Measurements from ENCODE around the gene EML6.
A peak's percentile ranks its signal among the peaks of the same experiment; 100 is the strongest.

EML6 gene

DNA sequence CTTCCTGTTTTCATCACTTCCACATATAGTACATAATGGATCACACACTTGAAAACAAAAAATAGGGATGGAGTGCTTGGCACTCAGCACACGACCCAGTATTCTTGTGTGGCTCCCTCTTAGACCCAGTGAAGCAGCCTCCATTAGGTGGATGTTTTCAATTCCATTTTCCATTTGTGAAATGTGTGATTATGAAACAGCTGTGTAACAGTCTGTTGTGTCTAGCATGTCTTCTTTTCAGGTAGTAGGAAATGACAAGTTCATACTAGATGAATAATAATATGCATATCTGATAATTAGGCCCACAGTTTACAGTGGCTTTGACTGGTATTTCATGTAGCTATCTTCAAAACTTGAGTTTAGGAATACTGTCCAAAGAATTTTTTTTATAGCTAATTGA is 35.5 kb downstream of the EML6 start:
- DNase-seq (ENCODE audit: low spot score): no peak

DNA sequence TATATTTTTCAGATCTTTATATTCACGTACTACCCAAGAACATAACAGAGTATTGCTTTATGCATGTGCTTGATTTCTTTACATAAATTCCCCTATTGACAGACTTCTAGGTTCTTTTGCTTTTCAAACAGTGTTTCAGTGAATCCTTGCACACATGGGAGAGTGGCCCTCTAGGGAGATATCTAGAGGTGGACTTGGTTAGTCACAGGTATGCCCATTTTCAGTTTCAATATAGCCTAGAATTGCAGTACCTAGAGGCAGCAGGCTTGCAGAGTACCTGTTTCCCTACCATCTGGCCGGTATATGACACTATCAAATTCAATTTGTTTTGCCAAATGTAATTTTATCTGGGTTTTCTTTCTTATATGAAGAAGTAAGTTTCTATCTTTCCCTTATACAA is 36.8 kb downstream of the EML6 start:
- DNase-seq (ENCODE audit: low spot score): no peak

DNA sequence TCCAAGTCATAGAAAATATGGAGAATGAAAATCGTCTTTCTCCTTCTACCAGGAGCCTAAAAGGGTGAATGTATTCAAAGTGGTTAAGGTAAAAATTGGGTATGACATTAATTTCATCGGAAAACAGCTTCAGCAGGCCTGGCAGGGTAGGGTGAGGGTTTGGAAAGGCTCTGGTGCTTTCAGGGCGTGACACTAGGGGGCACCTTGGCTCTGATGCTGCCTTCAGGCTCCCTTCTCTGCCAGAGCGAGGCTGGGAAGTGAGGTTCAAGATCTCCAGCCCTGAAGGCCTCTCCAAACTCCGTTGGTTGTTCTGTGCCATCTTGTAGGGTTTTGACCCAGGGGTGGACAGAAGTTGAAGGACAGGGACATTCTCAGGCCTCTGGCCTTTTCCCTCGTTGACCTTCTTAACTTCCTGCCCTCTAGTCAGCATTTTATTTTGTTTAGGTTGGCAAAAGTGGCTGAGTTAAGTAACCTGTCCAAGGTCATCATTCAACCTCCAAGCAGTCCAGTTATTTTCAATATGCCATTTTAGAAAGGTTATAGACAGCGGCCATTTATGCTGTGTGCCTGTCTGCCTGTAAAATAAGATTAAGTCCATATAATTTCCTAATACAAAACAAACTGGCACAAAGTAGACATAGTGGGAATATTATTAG is 40.3 kb downstream of the EML6 start:
- no peak for DNase-seq (ENCODE audit: low spot score)

DNA sequence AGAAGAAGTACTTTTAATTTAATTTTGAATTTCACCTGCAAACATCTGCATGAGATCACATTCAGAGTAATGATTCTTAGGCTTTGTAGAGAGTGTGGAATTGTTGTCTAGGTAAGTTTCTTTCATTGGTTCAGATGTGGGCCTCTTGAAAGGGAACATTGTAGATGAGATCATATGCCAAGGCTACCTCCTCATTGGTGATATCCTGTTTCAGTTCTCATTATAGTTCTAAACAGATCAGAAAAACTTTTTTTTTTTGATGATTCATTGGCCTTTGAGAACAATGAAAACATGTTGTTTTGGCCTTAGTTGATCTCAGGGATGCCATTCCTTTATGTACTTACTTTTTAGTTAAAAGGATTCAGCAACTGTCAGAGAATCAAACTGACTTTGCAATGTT is 44.5 kb downstream of the EML6 start:
- DNase-seq (ENCODE audit: low spot score): peak; percentile 91

DNA sequence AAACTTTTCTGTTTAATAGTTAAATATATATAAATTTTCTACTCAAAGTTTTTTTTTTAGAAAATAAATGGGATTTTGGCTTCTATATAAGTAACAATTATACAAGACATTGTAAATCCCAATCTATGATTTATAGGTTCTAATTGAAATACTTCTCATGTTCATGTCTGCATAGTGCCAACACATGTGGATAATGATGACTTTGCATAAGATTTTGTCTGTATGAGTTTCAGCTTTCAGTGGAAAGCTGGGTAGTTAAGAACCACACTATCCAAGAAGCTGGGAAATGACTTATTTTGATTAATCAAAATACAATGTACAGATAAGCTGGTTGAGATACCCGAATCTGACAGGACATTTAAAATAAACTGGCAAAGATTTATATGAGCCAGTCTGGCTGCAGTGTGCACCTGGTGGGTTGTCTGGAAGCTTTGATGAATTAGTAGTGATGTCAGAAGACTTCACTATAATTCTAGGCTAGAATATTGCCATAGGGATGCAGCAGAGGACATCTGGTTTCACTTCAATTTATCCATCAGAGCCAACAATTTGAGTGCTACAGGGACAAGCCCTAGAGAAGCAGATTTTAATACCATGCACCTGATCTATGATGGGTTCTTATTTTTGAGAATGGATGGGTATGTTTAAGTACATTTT is 45.4 kb downstream of the EML6 start:
- DNase-seq (ENCODE audit: low spot score): no peak

DNA sequence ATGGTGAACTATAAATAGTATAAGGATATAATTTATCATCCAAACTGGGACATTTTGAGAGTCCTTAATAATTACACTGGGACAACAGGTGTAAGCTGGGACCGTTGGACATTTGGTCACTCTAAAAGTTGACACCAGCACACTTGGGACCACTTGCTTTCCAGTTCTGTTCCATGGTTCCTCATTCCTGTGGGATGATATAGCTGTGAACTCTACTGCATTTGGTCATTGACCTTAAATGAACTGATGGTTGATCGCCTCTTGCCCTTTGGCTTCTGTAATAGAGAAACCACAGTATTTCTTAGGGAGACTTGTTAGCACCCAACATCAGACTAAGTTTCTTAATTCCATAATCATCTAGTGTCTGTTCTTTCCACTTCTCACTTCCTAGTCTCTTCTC is 46.7 kb downstream of the EML6 start:
- DNase-seq (ENCODE audit: low spot score): no peak

DNA sequence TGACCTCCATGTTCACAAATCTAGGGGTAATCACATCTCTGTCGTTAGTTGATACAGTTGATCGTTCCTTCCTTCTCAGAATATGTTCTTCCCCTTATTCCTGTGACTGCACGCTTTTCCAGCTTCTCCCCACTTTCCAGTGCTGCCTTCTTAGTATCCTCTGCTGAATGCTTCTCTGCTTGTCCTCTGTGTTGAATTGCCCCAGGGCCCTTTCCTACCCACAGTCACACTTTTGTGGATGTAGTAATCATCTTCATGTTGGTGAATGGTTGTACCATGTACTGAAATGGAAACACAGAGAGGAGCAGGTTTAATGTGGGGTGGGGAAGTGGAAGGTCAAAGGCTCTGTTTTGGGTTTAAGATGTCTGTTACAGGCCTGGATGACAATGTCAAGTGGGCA is 47.2 kb downstream of the EML6 start:
- DNase-seq (ENCODE audit: low spot score): no peak

DNA sequence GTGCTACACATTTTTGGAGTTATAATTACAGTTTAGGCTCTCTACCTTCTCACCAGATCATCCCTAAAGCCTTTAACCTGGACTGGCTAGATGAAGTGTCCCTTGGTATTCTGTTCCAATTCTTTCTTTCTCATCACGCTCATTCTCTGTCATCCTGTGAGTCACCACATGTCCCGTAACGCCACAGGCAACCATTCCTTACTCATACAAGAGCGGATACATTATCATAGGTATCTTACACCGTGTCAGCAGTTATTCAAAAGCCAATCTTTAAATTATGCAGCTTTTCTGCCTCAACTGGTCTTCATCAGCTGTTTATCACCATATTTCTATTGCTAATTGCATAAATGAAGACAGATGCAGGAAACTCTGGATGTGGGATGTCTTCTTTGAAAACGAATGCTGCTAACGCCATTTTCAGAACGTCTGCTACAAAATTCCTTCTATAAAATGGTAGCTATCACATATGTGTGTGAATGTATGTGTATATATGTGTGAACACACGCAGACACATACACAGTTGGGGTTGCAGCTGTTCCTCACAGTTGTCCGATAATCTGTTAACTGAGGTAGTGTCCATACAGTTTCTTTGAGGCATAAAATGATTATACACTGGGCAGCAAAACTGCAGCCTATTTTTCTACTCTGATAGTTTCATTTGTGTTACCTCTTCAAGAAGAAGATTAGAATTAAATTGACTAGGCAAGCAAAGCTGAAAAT is 47.9 kb downstream of the EML6 start:
- no peak for DNase-seq (ENCODE audit: low spot score)

DNA sequence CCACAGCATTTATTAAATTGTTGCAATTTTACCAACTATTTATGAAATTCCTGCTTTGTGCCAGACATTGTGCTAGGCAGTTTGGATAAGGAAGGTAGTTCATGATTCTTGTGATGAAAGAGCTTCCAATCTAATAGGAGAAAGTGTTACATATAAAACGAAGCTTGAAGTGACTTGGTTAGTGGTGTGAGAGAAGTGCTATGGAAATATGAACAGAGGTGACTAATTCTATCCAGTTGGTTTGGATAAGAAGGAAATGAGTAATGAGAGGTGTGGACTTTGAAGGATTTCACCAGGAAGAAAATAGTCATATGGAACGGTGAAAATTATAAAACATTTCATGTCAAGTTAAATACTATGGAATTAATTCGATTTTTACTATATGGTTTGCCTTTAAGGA is 48.6 kb downstream of the EML6 start:
- DNase-seq (ENCODE audit: low spot score): peak; percentile 76

DNA sequence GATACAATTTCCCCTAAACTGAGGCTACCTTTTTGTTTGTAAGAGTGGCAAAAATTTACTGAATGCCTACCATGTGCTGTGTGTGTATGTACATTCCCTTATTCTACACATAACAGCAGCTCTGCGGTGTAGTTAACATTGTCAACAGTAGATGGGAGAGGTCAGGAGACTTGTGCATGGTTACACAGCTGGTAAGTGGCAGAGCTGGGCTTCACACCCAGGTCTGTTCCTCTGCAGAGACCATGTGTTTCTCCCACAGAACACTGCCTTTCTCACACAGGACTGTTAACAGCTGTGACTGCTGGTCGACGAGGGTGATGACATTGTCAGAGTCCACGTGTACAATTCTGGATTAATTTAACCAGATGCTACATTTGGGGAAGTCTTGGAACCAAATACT is 49.1 kb downstream of the EML6 start:
- DNase-seq (ENCODE audit: low spot score): no peak

DNA sequence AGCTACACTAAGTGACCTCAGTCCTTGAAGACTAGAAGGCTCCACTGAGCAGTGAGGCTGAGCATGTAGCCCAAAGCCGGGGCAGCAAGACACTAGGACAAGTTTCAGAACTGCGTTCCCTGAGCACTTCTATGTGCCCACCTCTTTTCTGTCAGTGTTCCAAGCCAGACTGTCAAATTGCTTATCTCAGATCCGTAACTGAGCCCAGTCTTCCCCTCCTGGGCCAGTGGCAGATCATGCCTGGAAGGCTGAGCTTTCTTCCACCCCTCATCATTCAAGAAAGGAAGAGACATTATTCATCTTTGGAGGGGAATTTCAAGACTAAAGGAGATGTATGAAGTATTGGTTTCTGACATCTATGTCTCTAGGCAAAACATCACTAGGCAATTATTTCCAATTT is 49.8 kb downstream of the EML6 start:
- no peak for DNase-seq (ENCODE audit: low spot score)

DNA sequence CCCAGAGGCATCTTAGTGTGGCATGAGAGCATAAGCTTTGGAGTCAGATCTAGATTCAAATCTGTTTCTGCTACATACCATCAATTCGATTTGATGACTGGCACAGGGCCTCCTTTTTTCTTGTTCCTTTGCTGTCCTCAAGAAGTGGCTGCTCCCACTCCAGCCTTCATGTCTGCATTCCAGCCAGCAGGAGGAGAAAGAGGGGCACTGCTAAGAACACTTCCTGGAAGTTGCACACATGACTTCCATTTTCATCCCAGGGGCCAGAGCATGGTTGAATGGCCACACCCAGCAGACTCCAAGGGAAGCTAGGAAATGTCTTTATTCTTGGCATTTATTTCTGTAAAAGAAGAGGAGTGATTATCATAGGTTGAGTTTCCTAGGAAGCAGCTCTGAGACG is 50.4 kb downstream of the EML6 start:
- no peak for DNase-seq (ENCODE audit: low spot score)

DNA sequence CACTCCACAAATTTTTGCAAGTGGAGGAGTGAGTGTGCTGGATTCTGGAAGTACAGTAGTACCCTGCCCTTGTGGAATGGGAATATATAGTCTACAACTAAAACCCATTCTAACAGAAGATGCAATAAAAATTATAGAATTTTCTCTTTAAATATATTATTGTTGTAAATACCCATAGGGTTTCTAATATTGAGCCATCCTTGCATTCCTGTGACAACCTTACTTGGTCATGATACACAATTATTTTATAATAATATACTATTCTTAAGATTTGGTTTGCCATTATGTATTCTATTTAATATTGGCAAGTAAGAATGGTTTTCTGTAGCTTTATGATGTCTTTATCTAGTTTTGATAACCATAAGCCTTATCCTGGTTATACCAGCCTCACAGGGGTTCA is 52.2 kb downstream of the EML6 start:
- DNase-seq (ENCODE audit: low spot score): no peak

DNA sequence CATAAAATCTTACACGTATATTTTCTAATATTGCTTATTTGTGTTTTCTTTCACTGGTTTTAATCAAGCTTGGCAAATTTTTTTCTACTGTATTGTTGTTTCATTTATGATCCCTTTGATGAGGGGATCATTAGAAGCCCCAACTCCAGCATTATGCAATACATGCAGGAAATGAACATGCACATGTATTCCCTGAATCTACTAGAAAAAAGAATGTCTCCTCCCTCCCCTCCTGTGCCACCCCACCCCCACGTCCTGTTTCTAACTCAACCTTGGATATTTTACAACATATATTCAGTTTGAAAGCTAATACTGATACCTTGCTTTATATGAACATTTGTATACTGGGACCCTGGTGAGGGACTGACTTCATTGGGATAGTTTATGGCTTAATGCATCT is 53.0 kb downstream of the EML6 start:
- DNase-seq (ENCODE audit: low spot score): no peak

DNA sequence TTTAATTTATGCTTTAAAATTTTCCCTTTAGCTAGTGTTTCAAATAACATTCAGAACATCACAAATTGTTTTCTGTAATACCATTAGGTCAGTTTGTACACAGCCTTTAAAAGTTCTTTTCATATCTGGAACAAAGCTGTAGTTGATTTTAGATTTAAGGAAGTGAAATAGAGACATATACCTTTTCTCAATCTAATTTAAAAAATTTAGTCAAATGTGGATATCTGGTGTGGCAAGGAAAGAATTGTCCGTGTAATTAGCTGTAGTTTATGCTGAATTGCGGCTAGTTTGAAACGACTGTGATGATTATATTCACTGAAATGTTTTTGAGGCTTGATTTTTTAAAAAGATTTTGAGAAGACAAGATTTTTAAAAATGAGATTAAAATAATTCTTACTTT is 59.9 kb downstream of the EML6 start:
- no peak for DNase-seq (ENCODE audit: low spot score)

DNA sequence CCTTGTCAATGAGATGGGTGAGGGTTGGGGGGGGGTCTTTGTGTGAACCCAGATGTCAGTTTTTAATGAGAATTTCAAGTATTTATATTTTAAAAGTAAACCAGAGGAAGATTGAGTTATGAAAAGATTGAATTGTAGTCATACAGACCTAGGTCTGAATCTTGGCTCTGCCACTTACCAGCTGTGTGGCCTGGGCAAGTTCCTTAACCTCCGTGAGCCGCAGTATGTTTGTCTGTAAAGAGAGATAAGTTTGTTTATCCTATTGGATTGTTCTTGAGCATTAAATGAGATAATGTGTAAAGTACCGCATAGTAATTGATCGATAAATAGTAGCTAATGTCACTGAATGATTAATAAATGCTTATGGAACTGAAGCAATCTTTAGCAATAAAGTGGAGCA is 63.8 kb downstream of the EML6 start:
- DNase-seq (ENCODE audit: low spot score): no peak

DNA sequence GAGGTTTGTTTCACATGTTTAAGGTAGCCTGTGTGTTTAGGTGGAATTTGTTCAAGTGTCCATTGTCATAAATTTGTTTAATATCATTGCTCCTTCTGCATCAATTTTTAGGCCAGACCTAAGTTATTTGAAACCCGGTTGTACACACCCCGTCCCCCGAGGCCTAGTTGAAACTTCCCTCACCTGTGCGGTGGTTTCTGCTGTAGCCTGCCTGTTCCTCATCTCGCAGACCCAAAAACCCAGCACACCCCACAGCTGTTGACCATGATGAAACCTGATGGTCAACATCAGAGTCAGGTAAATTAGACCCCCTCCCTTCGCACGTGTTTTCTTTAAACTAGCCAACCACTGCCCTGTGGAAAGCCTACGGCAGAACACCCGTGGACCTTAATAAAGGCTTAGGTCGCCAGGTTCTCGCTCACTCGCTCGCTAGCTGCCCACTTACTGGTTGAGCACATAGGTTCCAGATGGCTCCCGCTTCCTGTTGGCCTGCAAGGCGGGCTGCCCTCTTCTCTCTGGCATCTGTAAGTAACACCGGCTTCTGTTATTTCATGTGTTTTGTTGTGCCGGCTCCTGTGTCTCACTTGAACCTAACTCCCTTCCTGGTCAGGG is 64.4 kb downstream of the EML6 start:
- no peak for DNase-seq (ENCODE audit: low spot score)

DNA sequence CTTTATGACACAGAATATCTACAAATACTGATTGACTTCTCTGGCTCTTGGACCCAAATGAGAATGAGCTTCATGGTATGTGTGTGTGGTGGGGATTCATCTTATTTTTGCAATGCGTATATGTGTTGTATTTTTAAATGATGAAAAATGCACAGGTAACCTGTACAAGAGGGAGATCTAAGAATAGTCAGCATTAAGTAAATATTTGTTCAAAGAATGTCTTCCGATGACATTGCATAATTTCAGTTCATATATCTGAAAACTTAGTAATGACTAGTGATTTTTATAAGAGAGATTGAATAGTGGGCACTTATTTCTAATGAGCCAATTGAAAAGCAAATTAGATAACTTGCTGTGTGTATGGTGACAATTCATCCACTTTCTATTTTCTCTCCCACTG is 66.4 kb downstream of the EML6 start:
- DNase-seq (ENCODE audit: low spot score): no peak

DNA sequence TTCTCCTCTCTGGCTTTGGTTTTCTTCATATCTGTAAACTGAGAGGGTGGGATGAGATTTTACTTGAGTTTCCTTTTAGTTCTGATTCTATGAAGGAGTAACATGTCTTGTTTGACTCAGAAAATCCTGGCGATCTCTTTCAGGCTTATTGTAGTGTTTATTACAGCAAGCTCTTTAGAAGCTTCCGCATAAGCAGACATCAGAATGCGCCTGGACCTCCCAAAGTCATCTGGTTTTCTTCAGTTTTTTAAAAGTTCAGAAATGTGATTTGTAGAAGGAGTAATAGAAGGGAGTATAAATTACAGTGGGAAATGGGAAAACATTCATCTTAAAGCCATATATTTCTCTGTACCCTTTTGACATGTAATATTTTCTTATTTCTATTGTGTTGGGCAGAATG is 68.4 kb downstream of the EML6 start:
- no peak for DNase-seq (ENCODE audit: low spot score)

DNA sequence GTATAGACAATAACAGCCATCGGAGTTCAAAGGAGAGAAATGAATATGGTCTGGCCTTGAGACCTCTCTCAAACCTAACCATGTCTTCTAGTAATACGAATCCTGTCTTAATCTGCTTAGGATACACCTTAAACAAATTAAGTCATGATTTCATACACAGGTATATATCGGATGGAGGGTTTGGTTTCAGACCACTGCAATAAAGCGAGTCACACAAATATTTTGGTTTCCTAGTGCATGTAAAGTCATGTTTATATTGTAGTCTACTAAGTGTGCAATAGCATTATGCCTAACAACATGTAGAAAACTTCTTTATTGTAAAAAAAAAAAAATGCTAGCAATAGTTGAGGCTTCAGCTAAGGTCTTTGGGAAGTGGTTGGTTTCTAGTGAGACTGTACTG is 73.8 kb downstream of the EML6 start:
- DNase-seq (ENCODE audit: low spot score): no peak

DNA sequence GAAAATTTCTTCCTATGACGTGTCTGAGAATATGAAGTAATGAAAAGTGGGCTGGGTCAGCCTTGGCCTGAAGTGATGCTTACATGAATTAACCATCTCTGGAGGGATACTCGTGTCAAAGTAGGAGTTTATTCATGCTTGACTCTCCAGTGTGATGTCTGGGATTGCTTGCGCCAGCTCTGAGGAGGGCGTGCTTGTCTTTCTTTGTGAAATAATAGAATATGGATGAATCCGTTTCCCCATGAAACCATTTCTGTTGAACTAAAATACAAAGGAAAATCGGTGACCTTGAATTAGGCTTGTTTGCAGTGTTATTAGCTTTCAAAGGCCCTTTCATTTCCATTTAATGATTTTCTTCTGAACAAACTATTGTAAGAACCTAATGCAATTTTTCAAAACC is 77.9 kb downstream of the EML6 start:
- no peak for DNase-seq (ENCODE audit: low spot score)

DNA sequence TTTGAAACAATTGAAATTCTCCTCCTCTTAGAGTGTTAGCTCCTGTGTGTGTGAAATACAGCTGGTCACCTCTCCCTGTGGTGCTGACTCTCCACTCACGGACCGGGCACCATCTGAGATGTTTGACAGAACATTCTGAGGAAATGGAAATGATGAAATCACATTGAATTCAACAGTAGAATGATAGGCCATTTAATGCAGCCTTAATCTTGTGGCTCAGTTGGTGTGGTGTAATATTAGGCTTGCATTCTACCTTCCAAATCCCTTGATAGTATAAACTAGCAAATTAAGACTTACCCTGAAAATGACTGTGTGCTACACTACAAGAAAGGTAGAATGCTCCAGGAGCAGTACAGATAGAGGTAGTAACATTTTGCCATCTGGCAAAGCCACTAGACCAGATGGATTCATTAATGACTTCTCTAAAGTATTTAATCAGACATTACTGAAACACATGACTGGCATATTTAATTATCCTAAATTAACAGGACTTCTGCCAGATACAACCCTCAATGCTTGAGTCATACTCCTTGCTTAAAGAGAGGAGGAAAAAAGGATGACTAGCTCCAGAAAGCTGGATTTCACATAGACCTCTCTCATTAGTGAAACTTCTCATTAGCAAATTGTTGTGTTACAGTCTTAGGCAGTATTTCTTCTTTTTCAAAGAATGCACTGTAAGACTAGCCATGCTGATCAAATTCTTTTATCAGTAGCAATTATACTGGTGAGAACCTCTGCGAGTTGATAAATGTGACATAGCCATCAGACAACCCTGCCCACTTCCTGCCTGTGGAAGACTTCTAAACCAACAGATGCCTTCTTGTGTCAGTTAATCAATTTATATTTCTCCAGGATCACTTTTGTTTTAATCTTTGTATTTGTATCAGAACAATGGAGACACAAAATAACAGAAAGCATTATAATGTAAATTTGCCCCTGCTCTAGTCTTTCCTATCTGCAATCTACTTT is 80.6 kb downstream of the EML6 start:
- DNase-seq (ENCODE audit: low spot score): no peak
